ENCODE data around the gene PRKCA. TPM values are rescaled to one million over a fixed set of nuclear protein-coding genes. Genes with fewer than 3 reads are reported as not detected.

Gene PRKCA
- total RNA-seq, 4 donors from 2014 or later: 9.0 to 76.1 (median 15.1) TPM

DNA sequence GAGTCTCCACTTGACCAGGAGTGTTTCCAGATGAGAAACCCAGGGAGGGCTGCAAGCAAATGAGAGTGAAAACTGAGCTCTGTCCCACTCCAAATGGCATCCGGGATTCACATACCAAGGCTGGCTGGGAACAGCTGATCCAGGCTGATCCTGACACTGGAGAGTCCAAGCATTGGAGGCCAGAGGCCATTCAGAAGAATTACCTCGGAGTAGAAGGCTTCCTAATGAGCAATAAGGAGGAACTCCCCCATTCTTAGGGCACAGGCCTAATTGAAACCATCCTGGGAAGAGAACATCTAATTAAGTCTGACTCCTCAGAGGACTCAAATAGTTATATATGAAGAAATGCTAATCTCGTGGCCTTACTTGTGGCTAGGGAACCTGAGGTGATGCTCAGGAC is 142.8 kb downstream of the PRKCA start:
- Histone ChIP-seq H3K4me3 (no peak overlapping the region), H3K27me3 (no peaks in the 10 kb centered on the region), H3K27ac (no peak overlapping the region), H3K4me1 (no peaks in the 10 kb centered on the region), H3K9me3 (no peaks in the 10 kb centered on the region), H3K36me3 (no peaks in the 10 kb centered on the region)
- intact Hi-C loops (cut with DNase I; ENCODE audit: low total_unique reads): no loop called here
- DNase-seq: no peak
- TF ChIP-seq POLR2A (IDR thresholded peaks at IDR 0.05): no peak
- TF ChIP-seq, protein P1, sequence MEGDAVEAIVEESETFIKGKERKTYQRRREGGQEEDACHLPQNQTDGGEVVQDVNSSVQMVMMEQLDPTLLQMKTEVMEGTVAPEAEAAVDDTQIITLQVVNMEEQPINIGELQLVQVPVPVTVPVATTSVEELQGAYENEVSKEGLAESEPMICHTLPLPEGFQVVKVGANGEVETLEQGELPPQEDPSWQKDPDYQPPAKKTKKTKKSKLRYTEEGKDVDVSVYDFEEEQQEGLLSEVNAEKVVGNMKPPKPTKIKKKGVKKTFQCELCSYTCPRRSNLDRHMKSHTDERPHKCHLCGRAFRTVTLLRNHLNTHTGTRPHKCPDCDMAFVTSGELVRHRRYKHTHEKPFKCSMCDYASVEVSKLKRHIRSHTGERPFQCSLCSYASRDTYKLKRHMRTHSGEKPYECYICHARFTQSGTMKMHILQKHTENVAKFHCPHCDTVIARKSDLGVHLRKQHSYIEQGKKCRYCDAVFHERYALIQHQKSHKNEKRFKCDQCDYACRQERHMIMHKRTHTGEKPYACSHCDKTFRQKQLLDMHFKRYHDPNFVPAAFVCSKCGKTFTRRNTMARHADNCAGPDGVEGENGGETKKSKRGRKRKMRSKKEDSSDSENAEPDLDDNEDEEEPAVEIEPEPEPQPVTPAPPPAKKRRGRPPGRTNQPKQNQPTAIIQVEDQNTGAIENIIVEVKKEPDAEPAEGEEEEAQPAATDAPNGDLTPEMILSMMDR (IDR thresholded peaks at IDR 0.05): no peak

DNA sequence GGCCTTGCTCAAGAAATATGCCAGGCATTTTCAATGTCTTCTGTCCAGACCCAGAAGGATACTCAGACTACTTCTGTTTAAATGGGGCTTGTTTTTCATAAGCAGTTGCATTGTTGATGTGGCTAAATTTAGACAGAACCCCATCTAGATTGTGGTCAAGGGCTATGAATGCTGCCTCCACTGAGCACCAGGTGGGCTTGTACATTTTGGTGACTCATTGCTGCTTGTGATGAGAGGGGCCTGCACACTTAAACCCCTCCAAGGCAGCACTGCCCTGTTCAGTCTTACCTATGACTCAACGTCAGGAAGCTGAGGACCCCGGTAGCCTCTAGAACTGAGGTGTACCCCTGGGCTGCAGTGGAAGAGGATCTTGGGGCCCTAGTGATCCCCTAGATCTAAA is 144.0 kb downstream of the PRKCA start:
- DNase-seq: no peak
- intact Hi-C loops (cut with DNase I; ENCODE audit: low total_unique reads): no loop called here
- Histone ChIP-seq H3K9me3 (no peaks in the 10 kb centered on the region), H3K4me1 (no peaks in the 10 kb centered on the region), H3K27me3 (no peaks in the 10 kb centered on the region), H3K36me3 (no peaks in the 10 kb centered on the region), H3K27ac (no peak overlapping the region), H3K4me3 (no peak overlapping the region)
- no peak for TF ChIP-seq POLR2A (IDR thresholded peaks at IDR 0.05)
- TF ChIP-seq, protein P1 (IDR thresholded peaks at IDR 0.05): no peak

DNA sequence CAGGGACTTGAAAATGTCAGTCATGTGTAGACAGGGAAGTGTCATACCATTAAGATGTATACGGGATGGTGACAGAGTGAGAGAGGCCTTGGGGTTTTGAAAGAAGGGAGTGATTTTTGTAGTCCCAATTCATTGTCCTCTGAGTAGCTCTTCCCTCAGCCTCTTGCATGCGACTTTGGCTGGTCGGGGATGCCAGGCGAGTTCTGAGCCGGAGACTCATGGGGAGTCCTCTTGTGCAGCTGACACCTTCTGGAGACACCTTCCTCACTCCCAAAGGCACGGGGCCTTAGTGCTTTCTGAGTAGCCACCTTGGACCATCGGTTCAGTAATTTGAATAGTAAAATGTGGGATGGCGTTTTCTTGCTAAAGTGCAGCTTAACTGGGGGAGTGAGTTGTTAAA is 144.7 kb downstream of the PRKCA start:
- TF ChIP-seq, protein P1 (IDR thresholded peaks at IDR 0.05): no peak
- no peak for TF ChIP-seq POLR2A (IDR thresholded peaks at IDR 0.05)
- no peak overlapping the region for H3K27ac ChIP-seq
- no peaks in the 10 kb centered on the region for H3K9me3 ChIP-seq
- intact Hi-C loops (cut with DNase I; ENCODE audit: low total_unique reads): no loop called here
- H3K4me3 ChIP-seq: no peak overlapping the region
- no peaks in the 10 kb centered on the region for H3K27me3 ChIP-seq
- no peak for DNase-seq
- no peaks in the 10 kb centered on the region for H3K4me1 ChIP-seq
- no peaks in the 10 kb centered on the region for H3K36me3 ChIP-seq

DNA sequence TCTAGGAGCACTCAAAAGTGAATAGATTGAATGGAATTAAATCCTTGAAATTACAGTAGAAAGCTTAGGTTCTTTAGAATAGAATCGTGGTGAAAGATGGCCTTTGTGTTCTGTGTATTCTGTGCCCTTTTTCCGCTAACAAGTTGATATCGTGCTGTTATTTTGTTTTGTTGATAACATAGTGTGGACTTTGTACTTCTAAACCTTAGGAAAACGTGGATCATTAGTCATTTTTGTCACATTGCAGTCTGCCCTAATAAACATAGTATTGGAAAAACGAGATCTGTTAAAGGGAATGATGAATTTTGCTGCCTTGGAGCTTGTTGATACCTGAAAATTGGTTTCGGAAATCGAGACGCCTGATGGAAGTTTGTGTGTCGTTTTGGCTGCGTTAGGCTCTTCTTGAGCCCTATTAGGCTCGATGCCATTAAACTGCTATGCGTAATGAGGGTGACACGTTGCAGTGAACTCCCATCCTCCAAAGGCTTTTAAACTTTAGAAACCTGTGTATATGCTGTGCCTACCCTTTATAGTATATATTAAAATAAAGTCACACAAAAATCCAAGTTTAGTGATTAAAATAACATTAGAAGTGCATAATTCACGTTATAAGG is 145.7 kb downstream of the PRKCA start:
- H3K4me3 ChIP-seq: no peak overlapping the region
- DNase-seq: no peak
- H3K27ac ChIP-seq: no peak overlapping the region
- no peaks in the 10 kb centered on the region for H3K4me1 ChIP-seq
- TF ChIP-seq, protein P1 (IDR thresholded peaks at IDR 0.05): no peak
- TF ChIP-seq POLR2A (IDR thresholded peaks at IDR 0.05): no peak
- no peaks in the 10 kb centered on the region for H3K9me3 ChIP-seq
- intact Hi-C loops (cut with DNase I; ENCODE audit: low total_unique reads): no loop called here
- H3K36me3 ChIP-seq: no peaks in the 10 kb centered on the region
- no peaks in the 10 kb centered on the region for H3K27me3 ChIP-seq

DNA sequence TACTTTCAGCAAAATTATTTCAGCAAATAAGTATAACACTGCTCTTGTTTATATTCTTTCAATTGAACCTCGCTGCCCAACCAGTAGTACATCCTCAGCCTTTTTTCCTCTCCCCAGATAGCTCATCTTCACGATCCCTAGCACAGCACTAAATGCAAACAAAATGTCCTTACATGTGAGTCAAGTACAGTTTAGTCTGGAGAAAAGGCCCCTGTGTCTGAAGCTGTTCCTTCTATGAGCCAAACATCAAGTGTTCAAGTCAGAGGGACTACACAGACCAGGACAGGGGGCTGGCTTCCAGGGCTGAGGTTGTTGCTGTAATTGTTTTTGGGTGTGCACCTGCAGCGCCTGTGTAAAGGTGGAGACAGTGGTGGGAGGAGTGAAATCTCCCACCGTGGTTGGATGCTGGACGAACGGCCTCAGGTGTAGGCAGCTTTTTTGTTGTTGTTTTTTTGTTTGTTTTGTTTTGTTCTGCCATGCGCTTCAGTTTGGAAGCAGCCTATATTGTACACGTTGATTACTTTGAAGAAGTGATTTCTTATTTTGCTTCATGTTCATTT is 147.1 kb downstream of the PRKCA start:
- Histone ChIP-seq H3K36me3 (no peaks in the 10 kb centered on the region), H3K27me3 (no peaks in the 10 kb centered on the region), H3K27ac (no peak overlapping the region), H3K4me3 (no peak overlapping the region), H3K9me3 (no peaks in the 10 kb centered on the region), H3K4me1 (no peaks in the 10 kb centered on the region)
- intact Hi-C loops (cut with DNase I; ENCODE audit: low total_unique reads): no loop called here
- TF ChIP-seq, protein P1 (IDR thresholded peaks at IDR 0.05): no peak
- TF ChIP-seq POLR2A (IDR thresholded peaks at IDR 0.05): no peak
- DNase-seq: no peak

Measured in uterus (tissue), 4 donors.